Vagina (tissue), 2 donors: ENCODE measurements around the gene MKS1.

Source experiments
- CTCF ChIP-seq, 3 experiments: fragments of 450-650 bp in 2 of 3; fragments of 200-600 bp in 1 of 3; sonication (generic) in 1 of 3; IDR thresholded peaks; one replicate each; pipeline ENCODE4 v1.5.1; 2017 to 2019; ENCODE audit warnings: antibody characterized with exemption in 3 of 3, mild to moderate bottlenecking in 2 of 3, moderate library complexity in 2 of 3
- POLR2A ChIP-seq, 2 donors: fragments of 450-650 bp; IDR thresholded peaks; one replicate each; pipeline ENCODE4 v1.6.1; 2017; ENCODE audit warnings: antibody characterized with exemption in 2 of 2, mild to moderate bottlenecking in 2 of 2, moderate library complexity in 2 of 2

DNA sequence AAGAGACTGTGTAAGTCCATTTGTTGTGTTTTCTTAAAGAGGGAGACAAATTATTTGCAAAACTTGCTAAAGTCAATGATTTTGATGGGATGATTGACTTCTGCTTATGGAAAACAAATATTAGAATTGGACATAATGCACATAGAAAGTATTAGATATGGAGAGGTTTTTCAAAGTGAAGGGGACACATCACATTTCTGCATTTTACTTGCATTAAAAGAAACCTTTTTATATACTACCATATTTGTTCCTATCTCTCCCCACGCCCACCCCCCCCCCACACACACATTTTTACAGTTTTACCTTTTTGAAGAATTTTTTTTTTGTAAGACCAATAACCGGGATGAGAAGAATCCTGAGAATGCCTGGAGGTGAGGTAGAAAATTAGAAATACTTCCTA lies 60.9 kb downstream of the MKS1 start:
- TF ChIP-seq POLR2A (IDR thresholded peaks at IDR 0.05) (no peak), CTCF (IDR thresholded peaks at IDR 0.05) (no peak)
